H9 (cell line): ENCODE results near the gene SCN1B. TPM values are rescaled to one million over a fixed set of nuclear protein-coding genes. Genes with fewer than 3 reads are reported as not detected.

Experiments used
- DNase-seq: peaks from one replicate; pipeline ENCODE4 v3.0.0-alpha.2; 2017
- H2AFZ ChIP-seq: one replicate; pipeline ENCODE4 v1.6.1; 2013; ENCODE audit warnings: mild to moderate bottlenecking, low read length, control low read depth, moderate library complexity
- H2AK5ac ChIP-seq: 2 replicates; pipeline ENCODE4 v1.6.1; 2013; ENCODE audit warnings: low read length, control low read depth, mixed read lengths; ENCODE audit not compliant: insufficient read length
- H2BK120ac ChIP-seq: one replicate; pipeline ENCODE4 v1.6.1; 2013; ENCODE audit warnings: low read depth, mild to moderate bottlenecking, low read length, control low read depth, inconsistent platforms; ENCODE audit not compliant: poor library complexity, severe bottlenecking
- H2BK12ac ChIP-seq: 2 replicates; pipeline ENCODE4 v1.6.1; 2013; ENCODE audit warnings: low read length, control low read depth, mixed read lengths, low read depth; ENCODE audit not compliant: insufficient read length
- H2BK15ac ChIP-seq: 2 replicates; pipeline ENCODE4 v1.6.1; 2013; ENCODE audit warnings: low read depth, low read length, control low read depth
- H2BK20ac ChIP-seq: one replicate; pipeline ENCODE4 v1.6.1; 2013; ENCODE audit warnings: low read depth, mild to moderate bottlenecking, low read length, control low read depth, inconsistent platforms; ENCODE audit not compliant: poor library complexity, severe bottlenecking
- H2BK5ac ChIP-seq: 2 replicates; pipeline ENCODE4 v1.6.1; 2013; ENCODE audit warnings: low read length, control low read depth, mixed read lengths; ENCODE audit not compliant: insufficient read length
- H3K14ac ChIP-seq: 2 replicates; pipeline ENCODE4 v1.6.1; 2013; ENCODE audit warnings: low read length, control low read depth; ENCODE audit not compliant: insufficient read depth
- H3K18ac ChIP-seq: 2 replicates; pipeline ENCODE4 v1.6.1; 2013; ENCODE audit warnings: low read depth, mild to moderate bottlenecking, mixed read lengths, low read length, control low read depth; ENCODE audit not compliant: insufficient read length
- H3K23ac ChIP-seq: 2 replicates; pipeline ENCODE4 v1.6.1; 2013; ENCODE audit warnings: low read length, control low read depth, mixed read lengths, low read depth; ENCODE audit not compliant: insufficient read length
- H3K23me2 ChIP-seq: 2 replicates; pipeline ENCODE4 v1.6.1; 2013; ENCODE audit warnings: low read depth, mild to moderate bottlenecking, mixed read lengths, low read length, control low read depth; ENCODE audit not compliant: insufficient read length, poor library complexity, severe bottlenecking
- H3K27ac ChIP-seq: 2 replicates; pipeline ENCODE4 v1.5.1; 2013; ENCODE audit warnings: low read length, control low read depth, mixed read lengths, low read depth; ENCODE audit not compliant: insufficient read length
- H3K27me3 ChIP-seq: 2 replicates; pipeline ENCODE4 v1.6.1; 2013; ENCODE audit warnings: low read length, control low read depth, inconsistent platforms; ENCODE audit not compliant: insufficient read depth
- H3K4ac ChIP-seq: 2 replicates; pipeline ENCODE4 v1.6.1; 2013; ENCODE audit warnings: low read depth, mild to moderate bottlenecking, control low read depth, inconsistent platforms, low read length, moderate library complexity
- H3K4me1 ChIP-seq: 2 replicates; pipeline ENCODE4 v1.6.1; 2013; ENCODE audit warnings: low read length, control low read depth, inconsistent platforms; ENCODE audit not compliant: insufficient read depth
- H3K4me2 ChIP-seq: 2 replicates; pipeline ENCODE4 v1.6.1; 2013; ENCODE audit warnings: low read length, control low read depth, mixed read lengths; ENCODE audit not compliant: insufficient read length, insufficient read depth
- H3K56ac ChIP-seq: 2 replicates; pipeline ENCODE4 v1.6.1; 2013; ENCODE audit warnings: low read depth, mild to moderate bottlenecking, mixed read lengths, low read length, control low read depth; ENCODE audit not compliant: insufficient read length
- H3K79me1 ChIP-seq: 2 replicates; pipeline ENCODE4 v1.6.1; 2013; ENCODE audit warnings: low read depth, mild to moderate bottlenecking, moderate library complexity, low read length, control low read depth, inconsistent platforms; ENCODE audit not compliant: insufficient read depth, poor library complexity, severe bottlenecking
- H3K79me2 ChIP-seq: 2 replicates; pipeline ENCODE4 v1.6.1; 2013; ENCODE audit warnings: low read length, control low read depth, inconsistent platforms; ENCODE audit not compliant: insufficient read depth
- H3K9ac ChIP-seq: 2 replicates; pipeline ENCODE4 v1.6.1; 2013; ENCODE audit warnings: low read length, control low read depth, mixed read lengths; ENCODE audit not compliant: insufficient read length; ENCODE audit errors: extremely low read depth
- H3K9me3 ChIP-seq: one replicate; pipeline ENCODE4 v1.6.1; 2013; ENCODE audit warnings: low read depth, low read length, inconsistent platforms; ENCODE audit not compliant: control insufficient read depth
- H3T11ph ChIP-seq: one replicate; pipeline ENCODE4 v1.6.1; 2013; ENCODE audit warnings: mild to moderate bottlenecking, low read length, control low read depth, inconsistent platforms
- H4K20me1 ChIP-seq: one replicate; pipeline ENCODE4 v1.6.1; 2013; ENCODE audit not compliant: control insufficient read depth, insufficient read length, insufficient read depth
- H4K5ac ChIP-seq: 2 replicates; pipeline ENCODE4 v1.6.1; 2013; ENCODE audit warnings: low read depth, mild to moderate bottlenecking, mixed read lengths, low read length, control low read depth; ENCODE audit not compliant: insufficient read length
- H4K8ac ChIP-seq: replicated peaks from 2 replicates; pipeline ENCODE4 v1.6.1; 2013; ENCODE audit warnings: low read length, control low read depth, mixed read lengths, low read depth; ENCODE audit not compliant: insufficient read length
- H4K91ac ChIP-seq: 2 replicates; pipeline ENCODE4 v1.6.1; 2013; ENCODE audit warnings: low read depth, mild to moderate bottlenecking, moderate library complexity, mixed read lengths, low read length, control low read depth; ENCODE audit not compliant: insufficient read length
- H3K27ac Mint-ChIP-seq, 3 experiments: 2 replicates in 2 of 3; 3 replicates in 1 of 3; pipeline ENCODE4 v1.8.0; 2020 to 2021; ENCODE audit warnings: mixed read lengths in 3 of 3, mild to moderate bottlenecking in 1 of 3, moderate library complexity in 1 of 3
- H3K27me3 Mint-ChIP-seq: 2 replicates; pipeline ENCODE4 v1.8.0; 2021; ENCODE audit warnings: low read depth, mild to moderate bottlenecking, moderate library complexity, mixed read lengths
- H3K36me3 Mint-ChIP-seq, 3 experiments: 2 replicates in 2 of 3; 3 replicates in 1 of 3; pipeline ENCODE4 v1.8.0; 2020 to 2021; ENCODE audit warnings: low read depth in 3 of 3, mixed read lengths in 3 of 3; ENCODE audit not compliant: insufficient read depth in 1 of 3
- H3K4me1 Mint-ChIP-seq, 2 experiments: 2 replicates each; pipeline ENCODE4 v1.8.0; 2020; ENCODE audit warnings: mixed read lengths in 2 of 2
- H3K4me3 Mint-ChIP-seq, 2 experiments: 2 replicates in 1 of 2; 3 replicates in 1 of 2; pipeline ENCODE4 v1.8.0; 2020 to 2021; ENCODE audit warnings: mild to moderate bottlenecking in 2 of 2, mixed read lengths in 2 of 2, moderate library complexity in 1 of 2
- H3K9me3 Mint-ChIP-seq, 2 experiments: 2 replicates in 1 of 2; 3 replicates in 1 of 2; pipeline ENCODE4 v1.8.0; 2020; ENCODE audit warnings: mild to moderate bottlenecking in 2 of 2, mixed read lengths in 2 of 2, moderate library complexity in 1 of 2
- WGBS: extraction: QIAGEN DNeasy Blood & Tissue Kit; methylation state at CpG from one replicate; pipeline ENCODE4 v1.1.7; 2013; ENCODE audit warnings: missing lambda C conversion rate, low lambda C conversion rate, mixed read lengths; ENCODE audit not compliant: insufficient read length; ENCODE audit errors: extremely low coverage; 5-methylcytosine and 5-hydroxymethylcytosine counted together
- total RNA-seq: library from RNA; stranded (reverse); gene quantifications from 2 replicates; pipeline ENCODE4 v1.2.1, GENCODE V29; 2021
- TF ChIP-seq, protein P1 (sequence below): fragments of 200-600 bp; sonication (generic); conservative IDR thresholded peaks from 3 replicates; pipeline ENCODE4 v1.8.0; 2021; ENCODE audit warnings: antibody characterized with exemption, mild to moderate bottlenecking

SCN1B gene
- total RNA-seq, 1 experiment from 2014 or later, result 3.8 TPM

GRCh38 chr19:35015270-35015953 lies 14.9 kb upstream of the SCN1B start:
- Histone ChIP-seq H3K23me2 (no peaks in the 10 kb centered on the region), H2BK15ac (no peak overlapping the region), H3K9me3 (no peaks in the 10 kb centered on the region), H3K79me2 (no peaks in the 10 kb centered on the region), H3K4me2 (no peak overlapping the region), H3K18ac (no peak overlapping the region), H2BK12ac (no peak overlapping the region), H2BK20ac (no peak overlapping the region), H4K20me1 (no peaks in the 10 kb centered on the region), H4K8ac (no peak overlapping the region), H3K4ac (no peak overlapping the region), H2BK120ac (no peak overlapping the region), H3K4me1 (no peaks in the 10 kb centered on the region), H3K23ac (no peak overlapping the region), H4K91ac (no peak overlapping the region), H2BK5ac (no peak overlapping the region), H3K27me3 (no peaks in the 10 kb centered on the region), H3T11ph (no peak overlapping the region), H3K14ac (no peak overlapping the region), H3K27ac (no peak overlapping the region), H3K9ac (no peak overlapping the region), H4K5ac (no peak overlapping the region), H2AFZ (no peak overlapping the region), H2AK5ac (no peak overlapping the region), H3K79me1 (no peaks in the 10 kb centered on the region), H3K56ac (no peak overlapping the region)
- H3K9me3 Mint-ChIP-seq, result no peaks in the 10 kb centered on the region
- H3K4me3 Mint-ChIP-seq, result no peak overlapping the region; a peak in 1 of 5 replicates
- no CpG with 5 or more reads among the region's 16 CpGs for WGBS
- 0 out of 4 replicates have a peak, but pooled peaks cover 0 to 6% of the 10 kb centered on the region in 2 experiments for H3K4me1 Mint-ChIP-seq
- no peak for DNase-seq
- H3K36me3 Mint-ChIP-seq, result peaks cover 73 to 98% (median 89%) of the 10 kb centered on the region in 3 experiments
- no peak overlapping the region for H3K27ac Mint-ChIP-seq
- no peaks in the 10 kb centered on the region for H3K27me3 Mint-ChIP-seq
- TF ChIP-seq, protein P1, sequence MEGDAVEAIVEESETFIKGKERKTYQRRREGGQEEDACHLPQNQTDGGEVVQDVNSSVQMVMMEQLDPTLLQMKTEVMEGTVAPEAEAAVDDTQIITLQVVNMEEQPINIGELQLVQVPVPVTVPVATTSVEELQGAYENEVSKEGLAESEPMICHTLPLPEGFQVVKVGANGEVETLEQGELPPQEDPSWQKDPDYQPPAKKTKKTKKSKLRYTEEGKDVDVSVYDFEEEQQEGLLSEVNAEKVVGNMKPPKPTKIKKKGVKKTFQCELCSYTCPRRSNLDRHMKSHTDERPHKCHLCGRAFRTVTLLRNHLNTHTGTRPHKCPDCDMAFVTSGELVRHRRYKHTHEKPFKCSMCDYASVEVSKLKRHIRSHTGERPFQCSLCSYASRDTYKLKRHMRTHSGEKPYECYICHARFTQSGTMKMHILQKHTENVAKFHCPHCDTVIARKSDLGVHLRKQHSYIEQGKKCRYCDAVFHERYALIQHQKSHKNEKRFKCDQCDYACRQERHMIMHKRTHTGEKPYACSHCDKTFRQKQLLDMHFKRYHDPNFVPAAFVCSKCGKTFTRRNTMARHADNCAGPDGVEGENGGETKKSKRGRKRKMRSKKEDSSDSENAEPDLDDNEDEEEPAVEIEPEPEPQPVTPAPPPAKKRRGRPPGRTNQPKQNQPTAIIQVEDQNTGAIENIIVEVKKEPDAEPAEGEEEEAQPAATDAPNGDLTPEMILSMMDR, result no peak
